Stimulated activated CD8-positive, alpha-beta memory T cell treated with anti-CD3 and anti-CD28 coated beads, Interleukin-2, amount 100 ng/mL, for 48 hours (primary cell): ENCODE measurements around the gene ARFIP1.
A peak's percentile ranks its signal among the peaks of the same experiment; 100 is the strongest.
"Not testable (repeated sequence)": the region's sequence is repeated elsewhere in the genome, so short reads cannot be mapped to it uniquely, and the experiment has no call there.

Experiments used
- DNase-seq, 2 donors: peaks; one replicate each; pipeline ENCODE4 v3.0.0-alpha.2; 2020; ENCODE audit warnings: low read depth in 2 of 2

The ARFIP1 gene, protein sequence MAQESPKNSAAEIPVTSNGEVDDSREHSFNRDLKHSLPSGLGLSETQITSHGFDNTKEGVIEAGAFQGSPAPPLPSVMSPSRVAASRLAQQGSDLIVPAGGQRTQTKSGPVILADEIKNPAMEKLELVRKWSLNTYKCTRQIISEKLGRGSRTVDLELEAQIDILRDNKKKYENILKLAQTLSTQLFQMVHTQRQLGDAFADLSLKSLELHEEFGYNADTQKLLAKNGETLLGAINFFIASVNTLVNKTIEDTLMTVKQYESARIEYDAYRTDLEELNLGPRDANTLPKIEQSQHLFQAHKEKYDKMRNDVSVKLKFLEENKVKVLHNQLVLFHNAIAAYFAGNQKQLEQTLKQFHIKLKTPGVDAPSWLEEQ

DNA sequence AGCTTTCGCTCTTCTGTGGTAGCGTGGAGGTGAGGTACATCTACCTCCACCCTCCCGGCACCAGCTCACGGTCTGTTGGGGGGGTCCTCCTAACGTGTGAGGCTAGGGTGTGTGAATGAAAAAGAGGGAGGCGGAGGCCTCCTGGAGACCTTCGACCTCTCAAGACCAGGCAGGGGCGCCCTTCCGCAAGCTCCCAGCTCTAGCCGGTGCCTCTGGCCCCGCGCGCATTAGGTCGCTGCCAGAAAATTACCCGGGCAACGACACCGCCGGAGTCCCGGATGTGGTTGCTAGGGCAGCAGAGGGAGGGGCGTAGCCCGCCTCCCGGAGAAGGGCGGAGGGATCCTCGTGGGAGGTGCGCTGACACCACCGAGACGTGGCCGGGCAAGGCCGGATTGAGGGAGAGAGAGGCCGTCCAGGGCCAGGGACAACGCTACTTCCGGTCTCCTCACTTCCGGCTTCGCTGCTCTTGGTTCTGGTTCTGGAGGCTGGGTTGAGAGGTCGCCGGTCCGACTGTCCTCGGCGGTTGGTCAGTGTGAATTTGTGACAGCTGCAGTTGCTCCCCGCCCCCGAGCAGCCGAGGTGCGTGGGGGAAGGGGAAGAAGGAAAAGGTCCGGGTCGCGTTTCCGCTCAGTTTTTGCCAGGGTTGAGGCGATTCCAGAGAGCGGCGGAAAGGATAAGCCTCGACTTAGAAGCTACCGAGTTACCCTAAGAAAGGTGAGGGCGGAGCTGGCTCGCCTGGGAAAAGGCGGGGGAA, at the start of gene ARFIP1, which contains the start of gene TIGD4:
Gene ARFIP1 (plus strand): TSS at position 442 of the 754 bp plus-strand sequence. CDS start 49,680 bp downstream, outside the sequence.
Gene TIGD4 (minus strand): TSS at position 218 of the 754 bp plus-strand sequence. CDS start 8,726 bp downstream, outside the sequence.
- peak; percentile 91 to 94 for DNase-seq

DNA sequence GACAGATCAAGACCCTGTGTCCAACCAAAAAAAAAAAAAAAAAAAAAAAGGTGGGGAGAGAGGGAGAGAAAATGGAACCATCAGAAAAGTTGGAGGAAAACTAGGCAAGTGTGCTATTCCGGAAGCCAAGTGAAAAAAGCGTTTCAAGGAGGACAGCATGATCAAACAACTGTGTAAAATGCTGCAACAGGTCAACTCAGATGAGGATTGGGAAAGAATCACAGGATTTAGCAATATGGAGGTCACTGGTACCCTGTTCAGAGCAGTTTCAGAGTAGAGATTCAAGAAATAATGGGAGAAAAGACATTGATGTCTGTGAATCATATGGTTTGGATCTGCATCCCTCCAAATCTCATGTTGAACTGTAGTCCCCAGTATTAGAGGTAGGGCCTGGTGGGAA, 47.8 kb upstream of the ARFIP1 start:
- no peak for DNase-seq

DNA sequence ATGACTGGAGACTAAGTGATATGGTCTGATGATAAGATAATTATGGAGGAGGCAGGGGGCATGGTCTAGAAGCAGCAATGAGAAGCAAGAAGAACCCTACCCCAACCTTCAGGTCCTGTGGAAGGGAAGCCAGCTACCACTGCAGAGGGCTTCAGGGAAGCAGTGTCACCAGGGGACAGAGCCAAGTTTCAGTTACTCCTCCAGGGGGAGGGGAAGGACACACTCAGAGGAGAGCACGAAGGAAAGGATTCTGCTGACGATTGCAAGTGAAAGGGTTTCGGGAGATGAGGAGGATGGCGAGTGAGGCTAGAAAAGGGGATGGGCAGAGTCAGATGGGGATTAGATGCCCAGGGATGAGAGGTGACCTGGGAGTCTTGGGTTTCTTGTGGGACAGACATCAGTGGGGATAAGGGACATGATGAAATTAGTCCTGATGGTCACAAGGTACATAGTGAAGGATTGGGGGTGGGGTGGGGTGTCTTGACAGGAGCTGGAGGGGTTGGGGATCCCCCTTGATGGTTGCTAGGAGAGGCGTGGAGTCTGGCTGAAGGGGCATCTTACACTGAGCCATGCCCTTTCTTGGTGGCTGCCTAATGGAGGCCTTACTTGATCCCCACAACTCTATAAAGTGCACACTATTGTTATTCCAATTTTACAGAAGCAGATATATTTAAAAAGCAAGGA, 45.6 kb upstream of the ARFIP1 start:
- DNase-seq = no peak

DNA sequence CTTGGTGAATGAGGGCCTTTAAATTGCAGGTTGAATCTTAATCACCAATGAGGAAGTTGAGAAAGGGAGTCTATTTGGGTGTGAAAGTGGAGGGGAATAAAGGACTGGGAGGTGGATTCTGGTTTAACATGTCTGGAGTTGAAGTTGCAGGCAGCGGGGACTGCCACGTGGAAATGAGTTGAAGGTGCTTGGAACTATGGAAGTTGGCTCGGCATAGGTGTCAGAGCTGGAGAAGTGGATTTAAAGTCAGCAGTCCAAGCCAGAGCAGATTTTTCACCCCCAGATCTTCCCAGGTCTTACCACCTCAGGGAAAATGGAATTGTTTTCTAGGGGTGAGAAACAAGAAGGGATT, 45.1 kb upstream of the ARFIP1 start:
- no peak for DNase-seq

DNA sequence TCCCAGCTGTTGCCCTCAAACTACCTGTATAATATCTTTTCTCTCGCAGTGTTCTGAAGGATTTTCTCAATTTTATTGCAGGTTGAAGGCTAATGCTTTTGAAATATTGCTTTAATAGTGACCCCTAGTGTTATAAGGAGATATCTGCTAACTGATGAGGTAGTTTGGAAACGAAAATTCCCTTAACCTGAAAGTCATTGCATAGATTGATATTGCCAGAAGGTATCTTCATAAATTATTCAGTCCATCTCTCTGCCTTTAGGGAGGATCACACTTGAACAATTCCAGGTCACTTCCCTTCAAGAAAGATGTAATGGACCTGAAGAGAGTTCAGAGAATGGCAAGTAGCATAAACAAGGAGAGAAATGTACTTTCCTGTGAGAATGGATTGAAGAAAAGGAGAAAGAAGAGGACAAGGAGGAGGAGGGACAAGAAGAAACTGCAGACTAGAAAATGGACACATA, 44.3 kb upstream of the ARFIP1 start:
- no peak for DNase-seq

DNA sequence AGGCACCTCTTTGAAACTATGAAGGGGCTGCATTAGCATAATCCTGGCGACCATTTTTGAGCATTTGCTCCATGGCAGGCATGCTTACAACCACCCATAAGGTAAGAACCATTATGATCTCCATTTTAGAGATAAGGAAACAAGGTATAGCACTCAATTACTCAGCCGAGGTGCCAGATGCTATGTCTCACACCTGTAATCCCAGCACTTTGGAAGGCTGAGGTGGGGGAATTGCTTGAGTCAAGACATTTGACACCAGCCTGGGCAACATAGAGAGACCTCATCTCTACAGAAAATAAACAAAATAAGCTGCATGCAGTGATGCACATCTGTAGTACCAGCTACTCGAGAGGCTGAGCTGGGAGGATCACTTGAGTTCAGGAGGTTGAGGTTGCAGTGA, 43.8 kb upstream of the ARFIP1 start:
- no peak for DNase-seq

DNA sequence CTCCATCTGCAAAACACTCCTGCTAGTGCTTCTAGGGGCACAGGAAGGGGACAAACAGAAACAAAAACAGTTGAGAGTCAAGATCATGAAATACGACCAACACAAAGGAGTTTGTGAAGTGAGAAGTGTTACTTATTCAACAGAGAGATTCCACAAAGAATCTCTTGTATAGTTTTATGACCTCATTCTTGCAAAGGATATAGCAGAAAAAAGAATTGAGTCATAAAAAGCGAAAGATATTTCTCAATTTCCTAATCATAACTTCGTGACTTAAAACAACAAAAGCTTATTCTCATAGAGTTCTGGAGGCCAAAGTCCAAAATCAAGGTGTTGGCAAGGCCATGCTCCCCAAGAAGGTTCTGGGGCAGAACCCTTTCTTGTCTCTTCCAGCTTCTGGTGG, 40.9 kb upstream of the ARFIP1 start:
- DNase-seq = no peak

DNA sequence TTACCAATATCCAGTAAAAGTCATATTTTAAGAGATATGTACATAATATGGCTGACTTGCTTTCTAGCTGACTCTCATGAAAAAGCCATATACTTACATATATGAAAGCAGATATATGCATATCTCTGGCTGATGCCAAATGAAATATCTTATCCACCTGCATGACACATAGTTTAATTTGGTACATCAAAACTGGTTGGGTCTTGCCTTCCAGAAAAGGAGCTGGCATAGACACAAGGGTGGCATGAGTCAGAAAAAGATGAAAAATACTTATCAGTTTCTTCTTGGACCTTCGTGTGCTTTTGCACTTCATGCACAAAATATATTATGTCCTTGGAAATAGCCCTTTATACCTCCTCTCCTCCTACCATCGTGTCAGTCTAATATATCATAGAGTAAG, 32.3 kb upstream of the ARFIP1 start:
- no peak for DNase-seq

DNA sequence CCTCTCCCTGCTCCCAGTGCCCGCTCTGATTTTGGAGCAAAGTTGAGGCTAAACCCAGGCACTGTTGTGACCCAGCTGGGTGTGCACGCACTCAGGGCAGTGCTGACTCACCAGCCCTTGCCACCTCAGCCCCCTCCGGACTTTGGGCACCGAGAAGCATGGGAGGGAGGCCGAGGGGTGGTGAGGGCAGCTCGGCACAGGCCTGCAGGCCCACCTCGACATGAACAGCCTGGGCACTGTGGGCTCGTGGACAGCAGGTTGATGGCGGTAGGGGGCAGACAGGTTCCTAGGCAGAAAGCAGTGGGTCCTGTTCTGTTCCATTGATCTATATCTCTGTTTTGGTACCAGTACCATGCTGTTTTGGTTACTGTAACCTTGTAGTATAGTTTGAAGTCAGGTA, 31.1 kb upstream of the ARFIP1 start:
- DNase-seq = no peak

DNA sequence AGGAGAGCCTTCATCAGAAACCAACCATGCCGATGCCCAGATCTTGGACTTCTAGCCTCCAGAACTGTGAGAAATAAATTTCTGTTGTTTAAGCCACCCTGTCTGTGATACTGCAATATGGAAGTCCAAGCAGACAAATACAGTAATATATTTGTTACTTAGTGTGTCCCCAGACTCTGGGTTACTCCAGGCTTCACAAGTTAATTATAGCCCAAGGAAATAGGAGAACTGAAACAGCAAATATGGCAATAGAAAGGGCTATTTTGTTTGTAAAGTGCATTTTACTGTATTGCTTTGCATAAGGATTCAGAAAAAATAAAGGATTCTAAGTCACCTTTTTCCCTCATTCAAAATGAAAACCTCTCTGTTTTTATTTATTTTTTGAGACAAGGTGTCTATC, 16.0 kb upstream of the ARFIP1 start:
- DNase-seq = no peak

DNA sequence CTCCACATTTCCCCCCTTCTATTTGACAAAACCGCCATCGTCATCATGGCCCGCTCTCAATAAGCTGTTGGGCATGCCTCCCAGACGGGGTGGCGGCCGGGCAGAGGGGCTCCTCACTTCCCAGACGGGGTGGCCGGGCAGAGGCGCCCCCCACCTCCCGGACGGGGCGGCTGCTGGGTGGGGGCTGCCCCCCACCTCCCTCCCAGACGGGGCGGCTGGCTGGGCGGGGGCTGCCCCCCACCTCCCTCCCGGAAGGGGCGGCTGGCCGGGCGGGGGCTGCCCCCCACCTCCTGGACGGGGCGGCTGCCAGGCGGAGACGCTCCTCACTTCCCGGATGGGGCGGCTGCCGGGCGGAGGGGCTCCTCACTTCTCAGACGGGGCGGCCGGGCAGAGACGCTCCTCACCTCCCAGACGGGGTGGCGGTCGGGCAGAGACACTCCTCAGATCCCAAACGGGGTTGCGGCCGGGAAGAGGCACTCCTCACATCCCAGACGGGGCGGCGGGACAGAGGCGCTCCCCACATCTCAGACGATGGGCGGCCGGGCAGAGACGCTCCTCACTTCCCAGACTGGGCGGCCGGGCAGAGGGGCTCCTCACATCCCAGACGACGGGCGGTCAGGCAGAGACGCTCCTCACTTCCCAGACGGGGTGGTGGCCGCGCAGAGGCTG, 14.6 kb upstream of the ARFIP1 start:
- not testable (repeated sequence) for DNase-seq

DNA sequence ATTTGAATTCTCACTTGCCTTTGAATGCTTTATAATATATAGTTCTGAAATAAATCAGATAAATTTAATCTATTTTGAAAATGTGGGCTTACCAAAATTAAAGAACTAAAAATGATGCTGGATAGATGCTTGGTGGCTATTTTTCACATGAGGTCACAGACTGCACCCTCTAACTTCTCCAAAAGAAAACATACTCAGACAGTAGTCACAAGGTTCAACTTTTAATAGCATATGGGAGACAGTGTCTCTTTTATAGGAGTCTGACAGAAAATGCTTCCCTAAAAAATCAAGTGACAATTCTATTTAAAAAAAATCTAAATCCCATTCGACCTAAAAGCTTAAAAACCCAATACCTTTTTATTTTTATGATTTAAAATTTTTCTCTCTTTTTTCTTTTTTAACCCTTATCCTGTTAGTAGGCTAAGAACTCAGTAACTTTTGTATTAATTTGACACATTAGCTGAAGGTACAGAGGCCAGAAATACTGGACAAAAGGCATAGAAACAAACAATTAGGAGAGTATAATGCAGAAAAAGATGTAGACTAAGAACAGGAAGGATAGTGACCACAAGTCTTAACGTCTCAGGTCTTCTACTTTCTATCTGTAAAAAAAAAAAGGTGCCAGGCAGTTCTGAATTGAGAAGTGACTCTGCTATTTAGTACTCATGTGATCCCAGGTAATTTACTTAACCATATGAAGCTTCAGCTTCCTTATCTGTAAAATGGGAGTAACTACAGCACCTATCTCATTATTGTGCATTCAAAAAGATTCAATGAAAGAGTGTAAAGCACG, 7.8 kb upstream of the ARFIP1 start:
- DNase-seq = no peak

DNA sequence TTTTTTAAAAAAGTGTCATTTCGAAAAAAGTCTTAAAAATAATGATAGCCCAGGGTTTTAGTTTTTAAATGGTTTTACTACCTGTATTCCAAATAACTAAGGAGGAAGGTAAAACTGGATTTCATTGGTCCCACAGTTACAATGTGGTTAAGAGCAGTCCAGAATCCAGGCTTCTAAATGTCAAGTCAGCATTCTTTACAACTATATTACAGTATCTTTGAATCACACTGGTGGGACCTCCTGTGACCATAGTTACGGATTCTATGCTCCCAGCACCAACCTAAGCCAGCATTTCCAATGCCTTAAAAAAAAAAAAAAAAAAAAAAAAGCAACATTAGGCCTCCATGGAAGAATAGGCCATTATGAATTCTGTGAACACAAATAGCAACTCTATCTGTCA, 6.4 kb upstream of the ARFIP1 start:
- DNase-seq = no peak

DNA sequence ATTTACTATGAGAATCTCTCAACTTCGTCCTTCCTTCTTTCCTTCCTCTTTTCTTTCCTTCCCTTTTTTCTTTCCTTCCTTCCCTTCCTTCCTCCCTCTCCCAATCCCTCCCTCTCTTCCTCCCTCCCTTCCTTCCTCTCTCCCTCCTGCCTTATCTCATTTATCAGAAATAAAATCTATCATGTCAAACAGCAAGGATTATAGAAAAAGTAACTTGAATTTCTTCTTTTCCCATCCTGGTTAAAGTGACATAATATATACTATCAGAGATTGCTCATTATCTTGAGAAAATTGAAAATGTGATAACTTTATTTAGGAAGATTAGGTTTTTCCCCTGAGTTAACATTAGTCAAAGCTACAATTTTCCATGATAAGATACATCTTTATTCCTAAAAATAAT, 5.8 kb upstream of the ARFIP1 start:
- DNase-seq = no peak

DNA sequence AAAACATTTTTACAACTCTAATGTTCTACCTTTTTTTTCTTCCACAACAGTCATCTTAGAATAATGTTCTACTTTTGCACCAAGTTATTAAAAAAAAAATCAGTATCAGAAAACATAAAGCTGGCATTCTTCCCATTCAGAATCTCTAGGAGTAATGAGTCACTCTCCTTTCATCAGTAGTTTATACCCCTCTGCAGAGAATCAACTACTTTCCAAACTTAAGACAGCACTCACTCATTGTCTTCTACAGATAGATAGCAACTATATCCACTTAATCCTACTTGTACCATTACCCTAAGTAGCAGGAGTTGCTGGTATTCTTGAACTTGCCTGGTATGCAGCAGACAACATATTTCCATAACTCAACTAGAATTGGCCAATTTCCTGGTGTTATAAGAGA, 3.4 kb upstream of the ARFIP1 start:
- DNase-seq = no peak

DNA sequence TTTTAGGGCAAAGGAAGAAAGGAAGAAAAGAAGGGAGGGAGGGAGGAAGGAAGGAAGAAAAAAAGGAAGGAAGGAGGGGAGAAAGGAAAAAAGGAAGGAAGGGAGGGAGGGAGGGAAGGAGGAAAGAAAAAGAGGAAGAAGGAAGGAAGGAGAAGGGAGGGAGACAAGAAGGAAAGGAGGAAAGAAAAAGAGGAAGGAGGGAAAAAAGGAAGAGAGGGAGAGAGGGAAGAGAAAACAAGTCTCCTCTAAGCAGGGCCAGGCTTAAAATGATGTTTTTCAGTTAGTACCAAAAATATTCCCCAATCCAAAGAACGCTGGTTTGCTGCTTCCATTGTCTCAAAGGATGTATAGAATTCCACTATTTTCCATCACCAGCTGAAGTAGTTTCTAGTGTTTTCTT, 2.3 kb upstream of the ARFIP1 start:
- DNase-seq = no peak

DNA sequence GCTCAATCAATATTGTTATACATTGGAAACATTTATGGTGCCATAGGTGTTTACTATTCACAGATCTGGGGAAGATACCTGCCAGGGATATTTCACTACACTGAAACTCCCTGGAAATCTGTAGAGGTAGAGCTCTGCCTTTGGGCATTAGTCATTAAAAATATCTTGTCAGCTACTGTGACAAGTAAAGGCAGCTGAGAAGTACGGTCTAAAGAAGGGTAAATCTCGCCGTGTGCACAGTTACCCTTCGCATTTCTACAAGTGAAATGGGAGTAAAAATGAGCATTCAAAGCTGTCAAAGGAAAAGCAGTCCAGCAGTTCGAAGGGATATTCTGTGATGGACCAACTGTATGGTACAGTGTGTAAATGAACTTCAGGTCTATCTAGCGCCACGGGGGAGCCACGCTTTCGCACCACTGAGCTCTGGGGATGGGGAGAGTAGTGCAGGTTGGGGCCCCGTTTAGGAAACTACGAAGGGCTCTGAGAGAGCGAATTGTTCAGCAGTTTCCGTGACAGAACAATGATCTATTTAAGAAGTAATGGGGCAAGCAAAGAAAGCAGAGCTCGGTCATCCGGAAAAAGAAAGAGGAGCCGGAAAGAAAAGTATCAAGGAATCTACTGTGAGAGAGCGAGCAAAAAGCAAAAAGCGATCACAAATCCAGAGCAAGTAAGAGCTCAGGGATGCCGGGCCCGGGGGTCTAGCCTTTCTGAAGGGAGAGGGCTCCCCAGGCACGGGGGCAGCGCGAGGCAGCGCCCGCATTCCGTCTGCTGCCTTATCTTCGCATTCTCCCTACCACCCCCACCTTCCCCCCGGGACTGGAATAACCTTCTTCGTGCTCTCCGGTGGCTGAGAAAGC, 870 bp upstream of the ARFIP1 start:
- peak in 1 of 2 donors; percentile 3 for DNase-seq

DNA sequence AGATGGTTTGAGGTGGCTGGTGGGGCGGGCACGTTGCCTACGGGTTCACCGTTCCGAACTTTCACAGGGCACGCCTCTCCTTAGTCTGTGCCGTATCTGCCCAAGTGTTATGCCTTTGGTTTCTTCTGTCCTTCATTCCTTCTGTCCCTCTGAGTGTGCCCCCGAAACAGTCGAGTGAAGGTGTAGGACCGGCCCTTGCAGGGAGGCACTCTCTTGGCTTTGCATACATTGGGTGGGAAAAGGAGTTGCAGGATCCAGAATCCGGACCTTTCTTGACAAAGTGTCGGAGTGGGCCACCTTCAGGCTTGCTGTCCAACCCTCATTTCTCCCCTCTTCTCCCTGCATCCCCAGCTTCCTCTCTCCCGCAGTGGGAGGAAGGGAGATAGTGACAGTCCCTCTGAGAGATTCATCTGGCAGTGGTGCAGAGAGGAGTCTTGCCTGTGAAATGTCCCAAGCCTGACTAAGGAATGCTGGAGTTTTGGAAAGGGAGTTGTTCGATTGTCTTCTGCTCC, 569 bp downstream of the ARFIP1 start:
- DNase-seq = no peak

DNA sequence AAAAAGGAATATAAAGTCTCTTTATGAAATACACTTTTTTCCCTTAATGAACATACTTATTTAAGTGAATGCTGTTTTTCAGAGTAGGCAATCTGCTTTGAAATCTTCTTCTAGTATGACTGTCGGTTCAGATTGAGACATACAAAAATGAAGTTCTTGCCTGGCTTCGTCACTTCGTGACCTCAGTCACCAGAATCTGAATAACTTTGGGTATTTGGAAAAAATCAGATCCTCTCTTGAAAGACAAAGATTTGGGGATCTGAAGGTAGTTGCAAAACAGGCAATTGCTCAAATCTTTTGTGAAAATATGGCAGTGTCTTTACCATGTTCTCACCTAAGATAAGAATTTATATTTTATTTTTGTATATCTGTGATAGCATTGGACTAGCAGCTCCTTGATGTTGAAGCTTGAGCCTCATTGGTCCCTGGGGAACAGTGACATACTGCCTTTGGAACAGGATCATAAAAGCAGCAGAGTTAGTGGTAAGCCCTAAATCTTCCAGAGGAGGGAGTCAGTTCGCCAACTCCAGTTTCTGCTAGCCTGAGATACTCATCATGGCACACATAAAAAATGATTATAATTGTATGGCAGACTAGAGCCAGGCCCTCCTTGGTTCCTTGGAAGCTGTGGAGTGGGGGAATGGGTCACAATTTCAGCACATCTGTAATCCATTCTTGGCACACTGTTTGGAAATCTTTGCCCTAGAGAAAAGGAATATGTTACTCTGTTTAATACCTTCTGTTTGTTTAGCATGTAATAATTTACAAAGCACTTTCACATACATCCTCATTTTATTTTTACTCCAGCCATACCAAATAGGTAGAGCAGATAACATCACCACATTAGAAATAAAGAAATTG, 5.0 kb downstream of the ARFIP1 start:
- no peak for DNase-seq
